Measurements from ENCODE around the gene TTYH3.
"Not testable (repeated sequence)": the region's sequence is repeated elsewhere in the genome, so short reads cannot be mapped to it uniquely, and the experiment has no call there.

TTYH3 gene

DNA sequence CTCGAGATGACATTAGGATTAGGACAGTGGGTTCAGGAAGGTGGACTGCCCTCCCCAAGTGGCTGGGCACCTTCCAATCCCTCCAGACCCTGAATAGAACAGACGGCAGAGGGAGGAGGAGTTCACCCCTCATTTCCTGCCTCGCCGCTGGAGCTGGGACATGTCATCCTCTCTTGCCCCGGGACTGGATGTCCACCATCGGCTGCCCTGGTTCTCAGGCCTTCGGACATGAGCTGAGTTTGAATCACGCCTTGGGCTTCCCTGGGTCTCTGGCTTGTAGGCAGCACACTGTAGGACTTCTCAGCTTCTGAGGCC lies 62.3 kb downstream of the TTYH3 start:
- not testable (repeated sequence) for H3K9me3 ChIP-seq (ENCODE audit: control insufficient read depth, insufficient read depth, low read length); H3K27ac ChIP-seq (ENCODE audit: low read depth, low read length); H3K9ac ChIP-seq (ENCODE audit: low read depth, low read length); H3K4me1 ChIP-seq (ENCODE audit: control insufficient read depth, insufficient read depth, low read length); H3K36me3 ChIP-seq (ENCODE audit: control insufficient read depth, insufficient read depth, low read length); H3K4me3 ChIP-seq (ENCODE audit: low read depth, low read length)
- H3K27me3 ChIP-seq (ENCODE audit: control insufficient read depth, insufficient read depth, low read length): peaks cover 10% of the 10 kb centered on the region

DNA sequence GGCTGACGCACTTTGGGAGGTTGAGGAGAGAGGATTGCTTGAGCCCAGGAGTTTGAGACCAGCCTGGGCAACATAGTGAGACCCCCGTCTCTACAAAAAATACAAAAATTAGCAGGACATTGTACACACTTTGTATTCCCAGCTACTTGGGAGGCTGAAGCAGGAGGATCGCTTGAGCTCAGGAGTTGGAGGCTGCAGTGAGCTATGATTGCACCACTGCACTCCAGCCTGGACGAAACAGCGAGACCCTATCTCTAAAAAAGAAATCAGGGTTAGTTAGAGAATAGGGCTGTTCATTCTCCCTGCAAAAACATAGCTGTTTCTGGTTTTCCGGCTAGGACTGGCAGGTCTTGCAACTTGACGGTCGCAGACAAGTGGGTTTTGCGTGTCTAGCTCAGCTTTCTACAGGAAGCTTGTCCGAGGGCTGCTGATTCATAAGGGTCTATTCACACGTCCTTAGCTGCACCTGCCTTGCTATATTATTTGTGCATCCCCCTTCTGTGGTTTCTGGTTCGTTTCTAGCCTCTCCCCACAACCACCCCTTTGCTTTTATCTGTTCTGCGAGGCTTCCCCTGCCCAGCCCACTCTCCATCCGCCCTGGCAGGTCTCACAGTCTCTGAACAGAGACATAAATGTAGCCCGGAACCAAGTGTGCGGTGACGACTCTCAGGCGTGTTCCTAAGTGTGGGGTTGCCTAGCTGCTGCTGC lies 66.9 kb downstream of the TTYH3 start:
- no peak overlapping the region for H3K27ac ChIP-seq (ENCODE audit: low read depth, low read length)

GRCh38 chr7:2699289-2699620 lies 67.5 kb downstream of the TTYH3 start:
- no peaks in the 10 kb centered on the region for H3K27me3 ChIP-seq (ENCODE audit: control insufficient read depth, insufficient read depth, low read length)
- no peak overlapping the region for H3K4me3 ChIP-seq (ENCODE audit: low read depth, low read length)
- H3K36me3 ChIP-seq (ENCODE audit: control insufficient read depth, insufficient read depth, low read length): no peaks in the 10 kb centered on the region
- no peaks in the 10 kb centered on the region for H3K9me3 ChIP-seq (ENCODE audit: control insufficient read depth, insufficient read depth, low read length)
- no peaks in the 10 kb centered on the region for H3K4me1 ChIP-seq (ENCODE audit: control insufficient read depth, insufficient read depth, low read length)
- no peak overlapping the region for H3K9ac ChIP-seq (ENCODE audit: low read depth, low read length)
- H3K27ac ChIP-seq (ENCODE audit: low read depth, low read length): no peak overlapping the region

More for the DNA sequence above, 66.9 kb downstream of the TTYH3 start:
- Histone ChIP-seq H3K9me3 (ENCODE audit: control insufficient read depth, insufficient read depth, low read length) (no peaks in the 10 kb centered on the region), H3K4me3 (ENCODE audit: low read depth, low read length) (no peak overlapping the region), H3K9ac (ENCODE audit: low read depth, low read length) (no peak overlapping the region), H3K27me3 (ENCODE audit: control insufficient read depth, insufficient read depth, low read length) (no peaks in the 10 kb centered on the region), H3K36me3 (ENCODE audit: control insufficient read depth, insufficient read depth, low read length) (no peaks in the 10 kb centered on the region), H3K4me1 (ENCODE audit: control insufficient read depth, insufficient read depth, low read length) (no peaks in the 10 kb centered on the region)

GRCh38 chr7:2700141-2700850 lies 68.5 kb downstream of the TTYH3 start:
- Histone ChIP-seq H3K27ac (ENCODE audit: low read depth, low read length) (no peak overlapping the region), H3K4me3 (ENCODE audit: low read depth, low read length) (no peak overlapping the region), H3K9ac (ENCODE audit: low read depth, low read length) (no peak overlapping the region), H3K27me3 (ENCODE audit: control insufficient read depth, insufficient read depth, low read length) (no peaks in the 10 kb centered on the region), H3K4me1 (ENCODE audit: control insufficient read depth, insufficient read depth, low read length) (no peaks in the 10 kb centered on the region), H3K36me3 (ENCODE audit: control insufficient read depth, insufficient read depth, low read length) (no peaks in the 10 kb centered on the region), H3K9me3 (ENCODE audit: control insufficient read depth, insufficient read depth, low read length) (no peaks in the 10 kb centered on the region)

DNA sequence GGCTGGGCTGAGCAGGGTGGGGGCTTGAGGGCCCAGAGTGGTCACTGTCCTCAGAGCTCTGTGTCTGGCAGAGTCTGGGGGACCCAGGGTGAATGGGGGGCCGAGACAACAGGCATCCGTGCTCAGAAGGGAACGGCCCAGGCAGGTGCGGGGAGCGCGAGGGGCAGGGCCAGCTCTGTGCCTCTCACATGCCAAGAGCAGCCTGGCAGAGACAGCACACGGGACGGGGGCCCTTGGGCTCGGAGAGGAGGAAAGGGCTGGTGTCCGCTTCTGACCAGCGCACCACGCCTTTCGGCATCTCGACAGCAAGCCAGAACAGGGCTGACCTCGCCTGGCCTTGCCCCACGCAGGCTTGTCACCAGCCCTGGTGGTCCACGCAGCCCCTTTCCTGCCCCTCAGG lies 69.6 kb downstream of the TTYH3 start:
- Histone ChIP-seq H3K9me3 (ENCODE audit: control insufficient read depth, insufficient read depth, low read length) (no peaks in the 10 kb centered on the region), H3K27me3 (ENCODE audit: control insufficient read depth, insufficient read depth, low read length) (no peaks in the 10 kb centered on the region), H3K27ac (ENCODE audit: low read depth, low read length) (no peak overlapping the region), H3K36me3 (ENCODE audit: control insufficient read depth, insufficient read depth, low read length) (no peaks in the 10 kb centered on the region), H3K9ac (ENCODE audit: low read depth, low read length) (no peak overlapping the region), H3K4me3 (ENCODE audit: low read depth, low read length) (no peak overlapping the region), H3K4me1 (ENCODE audit: control insufficient read depth, insufficient read depth, low read length) (no peaks in the 10 kb centered on the region)

- no peaks in the 10 kb centered on the region for H3K4me1 ChIP-seq (ENCODE audit: control insufficient read depth, insufficient read depth, low read length)
- H3K27me3 ChIP-seq (ENCODE audit: control insufficient read depth, insufficient read depth, low read length): no peaks in the 10 kb centered on the region
- no peaks in the 10 kb centered on the region for H3K9me3 ChIP-seq (ENCODE audit: control insufficient read depth, insufficient read depth, low read length)
- no peak overlapping the region for H3K4me3 ChIP-seq (ENCODE audit: low read depth, low read length)
- H3K9ac ChIP-seq (ENCODE audit: low read depth, low read length): no peak overlapping the region
- no peaks in the 10 kb centered on the region for H3K36me3 ChIP-seq (ENCODE audit: control insufficient read depth, insufficient read depth, low read length)
- H3K27ac ChIP-seq (ENCODE audit: low read depth, low read length): no peak overlapping the region
These were observed 70.2 kb downstream of the TTYH3 start for GRCh38 chr7:2701832-2702593.

DNA sequence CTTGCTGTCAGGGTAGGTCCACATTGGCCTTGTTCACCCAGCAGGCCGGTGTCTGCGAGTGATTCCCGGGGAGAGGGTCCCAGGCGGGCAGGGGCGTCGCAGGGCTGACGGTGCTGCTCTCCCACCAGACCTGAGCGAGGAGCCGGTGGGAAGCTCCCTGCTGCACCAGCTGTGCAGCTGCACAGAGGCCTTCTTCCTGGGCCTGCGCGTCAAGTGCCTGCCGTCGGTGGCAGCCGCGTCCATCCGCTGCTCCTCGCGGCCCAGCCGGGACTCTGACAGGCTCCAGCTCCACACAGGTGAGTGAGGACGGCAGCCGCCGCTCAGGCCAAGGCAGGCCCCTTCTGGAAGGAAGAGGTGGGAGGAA lies 70.8 kb downstream of the TTYH3 start:
- Histone ChIP-seq H3K36me3 (ENCODE audit: control insufficient read depth, insufficient read depth, low read length) (no peaks in the 10 kb centered on the region), H3K27ac (ENCODE audit: low read depth, low read length) (no peak overlapping the region), H3K9me3 (ENCODE audit: control insufficient read depth, insufficient read depth, low read length) (no peaks in the 10 kb centered on the region), H3K4me1 (ENCODE audit: control insufficient read depth, insufficient read depth, low read length) (no peaks in the 10 kb centered on the region), H3K27me3 (ENCODE audit: control insufficient read depth, insufficient read depth, low read length) (no peaks in the 10 kb centered on the region), H3K9ac (ENCODE audit: low read depth, low read length) (no peak overlapping the region), H3K4me3 (ENCODE audit: low read depth, low read length) (no peak overlapping the region)

GRCh38 chr7:2705371-2706096 lies 73.7 kb downstream of the TTYH3 start:
- Histone ChIP-seq H3K9me3 (ENCODE audit: control insufficient read depth, insufficient read depth, low read length) (no peaks in the 10 kb centered on the region), H3K4me3 (ENCODE audit: low read depth, low read length) (no peak overlapping the region), H3K4me1 (ENCODE audit: control insufficient read depth, insufficient read depth, low read length) (no peaks in the 10 kb centered on the region), H3K9ac (ENCODE audit: low read depth, low read length) (no peak overlapping the region), H3K36me3 (ENCODE audit: control insufficient read depth, insufficient read depth, low read length) (no peaks in the 10 kb centered on the region), H3K27me3 (ENCODE audit: control insufficient read depth, insufficient read depth, low read length) (no peaks in the 10 kb centered on the region), H3K27ac (ENCODE audit: low read depth, low read length) (no peak overlapping the region)

DNA sequence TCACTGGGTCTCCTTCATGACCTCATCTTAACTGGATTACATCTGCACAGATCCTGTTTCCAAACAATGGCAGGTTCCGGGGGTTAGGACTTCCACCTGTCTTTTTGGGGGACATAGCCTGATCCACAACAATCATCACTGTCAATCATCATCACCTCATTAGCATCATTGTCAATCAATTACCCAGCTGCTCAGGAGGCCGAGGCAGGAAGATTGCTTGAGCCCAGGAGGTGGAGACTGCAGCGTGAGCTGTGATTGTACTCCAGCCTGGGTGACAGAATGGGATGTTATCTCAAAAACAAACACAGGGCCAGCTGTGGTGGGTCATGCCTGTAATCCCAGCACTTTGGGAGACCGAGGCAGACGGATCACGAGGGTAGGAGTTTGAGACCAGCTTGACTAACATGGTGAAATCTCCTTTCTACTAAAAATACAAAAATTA lies 74.9 kb downstream of the TTYH3 start:
- Histone ChIP-seq H3K4me3 (ENCODE audit: low read depth, low read length) (no peak overlapping the region), H3K27me3 (ENCODE audit: control insufficient read depth, insufficient read depth, low read length) (no peaks in the 10 kb centered on the region), H3K36me3 (ENCODE audit: control insufficient read depth, insufficient read depth, low read length) (no peaks in the 10 kb centered on the region; the same call in 1 of the 2 replicates), H3K9me3 (ENCODE audit: control insufficient read depth, insufficient read depth, low read length) (no peaks in the 10 kb centered on the region), H3K4me1 (ENCODE audit: control insufficient read depth, insufficient read depth, low read length) (no peaks in the 10 kb centered on the region), H3K9ac (ENCODE audit: low read depth, low read length) (no peak overlapping the region), H3K27ac (ENCODE audit: low read depth, low read length) (no peak overlapping the region)

- Histone ChIP-seq H3K4me1 (ENCODE audit: control insufficient read depth, insufficient read depth, low read length) (no peaks in the 10 kb centered on the region), H3K36me3 (ENCODE audit: control insufficient read depth, insufficient read depth, low read length) (no peaks in the 10 kb centered on the region; the same call in 1 of the 2 replicates), H3K27ac (ENCODE audit: low read depth, low read length) (no peak overlapping the region), H3K9ac (ENCODE audit: low read depth, low read length) (no peak overlapping the region), H3K9me3 (ENCODE audit: control insufficient read depth, insufficient read depth, low read length) (no peaks in the 10 kb centered on the region), H3K4me3 (ENCODE audit: low read depth, low read length) (no peak overlapping the region), H3K27me3 (ENCODE audit: control insufficient read depth, insufficient read depth, low read length) (no peaks in the 10 kb centered on the region)
These were observed 75.7 kb downstream of the TTYH3 start for GRCh38 chr7:2707481-2707880.

DNA sequence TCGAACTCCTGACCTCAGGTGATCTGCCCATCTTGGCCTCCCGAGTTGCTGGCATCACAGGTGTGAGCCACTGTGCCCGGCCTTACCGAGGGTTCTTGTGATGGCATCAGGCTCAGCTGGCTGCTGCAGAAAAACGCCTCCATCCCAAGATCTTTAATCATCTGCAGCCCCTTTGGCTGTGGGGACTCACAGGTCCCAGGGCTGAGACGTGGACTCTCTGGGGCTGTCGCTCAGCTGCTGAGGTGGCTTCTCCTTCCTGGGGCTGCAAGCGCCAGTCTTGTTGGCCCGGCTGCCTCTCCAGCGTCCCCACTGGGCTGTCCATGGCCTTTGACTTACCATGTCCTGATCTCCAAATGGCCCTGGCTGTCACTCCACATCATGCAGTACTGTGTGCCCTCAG lies 76.3 kb downstream of the TTYH3 start:
- H3K27me3 ChIP-seq (ENCODE audit: control insufficient read depth, insufficient read depth, low read length): no peaks in the 10 kb centered on the region
- H3K9ac ChIP-seq (ENCODE audit: low read depth, low read length): no peak overlapping the region
- no peaks in the 10 kb centered on the region for H3K4me1 ChIP-seq (ENCODE audit: control insufficient read depth, insufficient read depth, low read length)
- no peaks in the 10 kb centered on the region; the same call in 1 of the 2 replicates for H3K36me3 ChIP-seq (ENCODE audit: control insufficient read depth, insufficient read depth, low read length)
- no peak overlapping the region for H3K27ac ChIP-seq (ENCODE audit: low read depth, low read length)
- no peak overlapping the region for H3K4me3 ChIP-seq (ENCODE audit: low read depth, low read length)
- no peaks in the 10 kb centered on the region for H3K9me3 ChIP-seq (ENCODE audit: control insufficient read depth, insufficient read depth, low read length)

Measured in HUES48 (cell line).